Activated CD8-positive, alpha-beta memory T cell treated with anti-CD3 and anti-CD28 coated beads, Interleukin-2, amount 50 U/mL, for 4 hours (primary cell): ENCODE measurements around the gene TRAK2.
"Not testable (repeated sequence)": the region's sequence is repeated elsewhere in the genome, so short reads cannot be mapped to it uniquely, and the experiment has no call there.

Experiments used
- DNase-seq: peaks from one replicate; pipeline ENCODE4 v3.0.0-alpha.2; 2020

Gene TRAK2, protein sequence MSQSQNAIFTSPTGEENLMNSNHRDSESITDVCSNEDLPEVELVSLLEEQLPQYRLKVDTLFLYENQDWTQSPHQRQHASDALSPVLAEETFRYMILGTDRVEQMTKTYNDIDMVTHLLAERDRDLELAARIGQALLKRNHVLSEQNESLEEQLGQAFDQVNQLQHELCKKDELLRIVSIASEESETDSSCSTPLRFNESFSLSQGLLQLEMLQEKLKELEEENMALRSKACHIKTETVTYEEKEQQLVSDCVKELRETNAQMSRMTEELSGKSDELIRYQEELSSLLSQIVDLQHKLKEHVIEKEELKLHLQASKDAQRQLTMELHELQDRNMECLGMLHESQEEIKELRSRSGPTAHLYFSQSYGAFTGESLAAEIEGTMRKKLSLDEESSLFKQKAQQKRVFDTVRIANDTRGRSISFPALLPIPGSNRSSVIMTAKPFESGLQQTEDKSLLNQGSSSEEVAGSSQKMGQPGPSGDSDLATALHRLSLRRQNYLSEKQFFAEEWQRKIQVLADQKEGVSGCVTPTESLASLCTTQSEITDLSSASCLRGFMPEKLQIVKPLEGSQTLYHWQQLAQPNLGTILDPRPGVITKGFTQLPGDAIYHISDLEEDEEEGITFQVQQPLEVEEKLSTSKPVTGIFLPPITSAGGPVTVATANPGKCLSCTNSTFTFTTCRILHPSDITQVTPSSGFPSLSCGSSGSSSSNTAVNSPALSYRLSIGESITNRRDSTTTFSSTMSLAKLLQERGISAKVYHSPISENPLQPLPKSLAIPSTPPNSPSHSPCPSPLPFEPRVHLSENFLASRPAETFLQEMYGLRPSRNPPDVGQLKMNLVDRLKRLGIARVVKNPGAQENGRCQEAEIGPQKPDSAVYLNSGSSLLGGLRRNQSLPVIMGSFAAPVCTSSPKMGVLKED

GRCh38 chr2:201451292-201452057 is at the start of gene TRAK2, which contains the start of gene STRADB:
Gene TRAK2, minus strand, starts transcription at chr2:201451458. Its CDS starts 30,951 bp downstream, at chr2:201420507.
Gene STRADB, plus strand, starts transcription at chr2:201451740. Its CDS starts 3,101 bp downstream, at chr2:201454841.
- DNase-seq: peak; percentile 95

DNA sequence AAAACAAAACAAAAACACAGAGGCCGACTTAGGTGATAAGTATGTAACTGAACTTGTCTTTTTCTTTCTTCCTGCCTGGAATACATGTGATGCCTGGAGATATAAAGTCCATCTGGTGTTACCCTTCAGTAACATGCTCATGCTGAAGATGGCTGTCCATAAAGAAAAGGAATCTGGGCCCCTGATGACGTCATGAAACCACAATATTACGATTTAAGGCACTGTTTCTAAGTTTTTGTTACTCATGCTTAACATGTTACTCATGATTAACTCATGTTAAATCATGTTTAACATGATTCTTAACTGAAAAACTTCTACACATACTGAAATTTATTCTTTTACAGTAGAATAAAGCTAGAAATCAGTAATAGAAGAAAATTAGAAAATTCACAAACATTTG is 49.3 kb upstream of the TRAK2 start:
- no peak for DNase-seq

DNA sequence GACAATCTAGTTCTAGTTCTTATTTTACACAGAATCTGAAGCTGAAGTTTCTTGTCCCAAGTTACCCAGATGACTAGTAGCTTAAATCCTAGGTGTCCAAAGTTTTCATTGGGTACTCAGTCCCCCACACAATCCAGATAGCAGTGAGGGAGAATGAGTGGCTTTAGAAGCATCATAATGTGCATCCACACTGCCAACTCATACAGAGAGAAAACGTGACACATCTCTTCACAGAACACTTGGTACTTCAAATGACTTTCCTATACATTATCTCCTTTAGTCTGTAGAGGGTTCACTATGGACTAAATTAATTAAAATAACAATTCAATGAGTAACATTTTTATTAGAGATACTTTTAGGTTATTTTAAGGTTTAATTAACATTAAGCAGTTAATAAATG is 45.5 kb upstream of the TRAK2 start:
- DNase-seq: no peak

GRCh38 chr2:201490291-201490690 is 39.0 kb upstream of the TRAK2 start:
- no peak for DNase-seq

- DNase-seq: no peak
Observed at GRCh38 chr2:201484805-201485204, 33.5 kb upstream of the TRAK2 start.

GRCh38 chr2:201483758-201484157 is 32.5 kb upstream of the TRAK2 start:
- not testable (repeated sequence) for DNase-seq

DNA sequence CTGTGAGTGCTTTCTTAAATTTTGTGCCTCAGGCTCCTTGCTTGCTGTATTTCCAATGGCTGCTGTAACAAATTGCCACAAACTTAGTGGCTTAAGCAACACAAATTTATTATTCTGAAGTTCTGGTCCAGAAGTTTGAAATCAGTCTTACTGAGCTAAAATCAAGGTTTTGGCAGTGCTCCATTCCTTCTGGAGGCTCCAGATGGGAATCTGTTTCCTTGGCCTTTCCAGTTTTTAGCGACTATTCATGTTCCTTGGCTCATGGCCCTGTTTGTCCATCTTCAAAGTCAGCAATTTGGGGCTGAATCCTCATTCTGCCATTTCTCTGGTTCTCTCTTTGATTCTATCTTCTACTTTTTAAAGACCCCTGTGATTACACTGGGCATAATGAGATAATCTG is 32.1 kb upstream of the TRAK2 start:
- no peak for DNase-seq

GRCh38 chr2:201482543-201482942 is 31.3 kb upstream of the TRAK2 start:
- no peak for DNase-seq

DNA sequence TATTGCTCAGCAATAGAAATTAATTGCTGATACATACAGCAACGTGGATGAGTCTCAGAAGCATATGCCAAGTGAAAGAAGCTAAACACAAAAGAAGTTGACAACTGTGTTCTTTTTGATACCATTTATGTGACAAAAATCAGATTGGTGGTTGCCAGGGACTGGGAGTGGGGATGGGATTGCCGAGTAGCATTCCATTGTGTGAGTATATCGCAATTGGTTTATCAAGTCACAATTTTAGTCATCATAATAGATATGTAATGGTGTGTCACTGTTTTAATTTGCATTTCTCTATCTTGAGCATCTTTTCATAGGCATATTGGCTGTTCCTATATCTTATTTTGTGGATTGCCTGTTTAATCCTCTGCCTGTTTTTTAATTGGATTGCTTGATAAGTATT is 21.2 kb upstream of the TRAK2 start:
- no peak for DNase-seq

DNA sequence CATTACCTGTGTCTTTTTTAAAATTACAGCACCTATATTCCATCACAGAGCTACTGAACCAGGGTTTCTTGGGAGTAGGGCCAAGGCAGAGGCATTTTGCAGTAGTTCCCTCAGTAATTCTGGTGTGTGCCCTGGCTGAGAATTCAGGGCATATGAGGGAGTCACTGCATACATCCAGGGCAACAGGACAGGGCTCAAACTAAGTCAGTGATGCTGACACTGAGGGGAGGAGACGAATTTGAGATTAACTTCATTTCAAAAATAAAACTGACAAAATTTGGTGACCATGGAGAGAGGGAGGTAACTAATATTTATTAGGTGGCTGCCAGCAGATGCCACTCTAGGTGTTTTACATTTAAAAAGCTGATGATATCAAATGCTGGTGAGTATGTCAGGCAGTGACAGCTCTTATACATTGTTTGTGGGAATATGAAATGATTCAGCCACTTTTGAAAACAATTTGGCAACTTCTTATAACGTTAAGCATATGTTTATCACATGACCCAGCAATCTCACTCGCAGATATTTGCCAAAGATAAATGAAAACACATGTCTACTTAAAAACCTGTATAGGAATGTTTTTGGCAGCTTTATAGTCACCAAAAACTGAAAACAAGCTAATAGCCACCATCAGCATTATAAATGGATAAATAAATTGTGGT is 20.6 kb upstream of the TRAK2 start:
- no peak for DNase-seq

DNA sequence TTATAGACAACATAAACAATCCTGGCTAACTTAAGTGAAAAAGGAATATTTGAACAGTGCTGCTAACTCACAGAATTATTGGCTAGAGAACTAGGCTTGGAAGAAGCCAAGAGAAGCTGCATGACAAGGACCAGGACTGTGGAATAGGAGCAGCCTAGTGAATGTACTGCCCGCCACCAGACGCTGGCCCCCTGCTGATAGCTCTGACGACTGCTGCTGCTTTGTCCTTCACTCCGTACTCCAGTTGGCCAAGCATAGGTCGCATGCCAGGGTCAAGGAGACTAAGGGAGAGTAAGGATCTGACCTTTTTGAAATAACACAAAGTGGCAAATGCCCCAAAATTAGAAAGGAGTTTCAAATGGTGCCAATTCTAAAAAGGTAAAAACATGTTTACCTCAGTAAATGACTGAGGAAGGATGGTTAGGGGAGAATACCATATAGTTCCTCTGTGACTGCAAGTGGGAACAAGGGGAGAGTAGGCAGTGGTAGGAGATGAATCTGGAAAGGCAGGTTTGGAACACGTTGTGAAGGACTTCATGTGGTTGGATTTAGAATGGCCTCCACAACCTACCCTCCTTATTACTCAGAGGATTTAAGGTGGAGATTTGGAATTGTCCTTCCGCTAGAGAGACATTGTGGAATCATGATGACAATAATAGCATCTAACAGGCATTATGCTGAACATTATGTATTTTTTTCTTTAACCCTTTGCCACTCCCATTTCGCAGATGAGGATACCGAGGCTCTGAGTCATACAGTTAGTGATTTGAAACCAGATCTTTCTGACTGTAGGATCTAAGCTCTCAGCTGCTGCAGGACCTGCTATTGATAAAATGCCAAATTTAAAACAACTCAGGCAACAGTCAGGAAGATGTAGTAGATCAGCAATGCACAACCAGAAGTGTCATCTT is 19.8 kb upstream of the TRAK2 start:
- DNase-seq: no peak

DNA sequence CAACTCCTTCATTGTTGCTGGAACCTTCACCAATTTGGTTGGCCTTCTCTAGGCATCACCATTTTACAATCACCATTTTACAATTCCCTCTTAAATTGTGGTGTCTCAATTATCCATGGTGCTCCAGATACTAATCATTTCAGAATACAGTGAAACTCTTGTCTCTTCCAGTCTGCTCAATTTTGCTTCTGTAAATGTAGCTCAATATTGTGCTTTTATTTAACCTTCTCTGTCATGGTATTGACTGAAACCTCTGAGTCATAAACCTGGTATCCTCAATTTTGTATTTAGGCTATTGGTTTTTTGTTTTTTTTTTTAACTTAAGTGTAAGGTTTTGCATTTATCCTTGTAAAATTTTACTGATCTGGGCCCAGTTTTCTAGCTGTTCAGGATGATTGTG is 16.4 kb upstream of the TRAK2 start:
- DNase-seq: no peak

- DNase-seq: no peak
Observed at GRCh38 chr2:201466050-201466675, 14.9 kb upstream of the TRAK2 start.

DNA sequence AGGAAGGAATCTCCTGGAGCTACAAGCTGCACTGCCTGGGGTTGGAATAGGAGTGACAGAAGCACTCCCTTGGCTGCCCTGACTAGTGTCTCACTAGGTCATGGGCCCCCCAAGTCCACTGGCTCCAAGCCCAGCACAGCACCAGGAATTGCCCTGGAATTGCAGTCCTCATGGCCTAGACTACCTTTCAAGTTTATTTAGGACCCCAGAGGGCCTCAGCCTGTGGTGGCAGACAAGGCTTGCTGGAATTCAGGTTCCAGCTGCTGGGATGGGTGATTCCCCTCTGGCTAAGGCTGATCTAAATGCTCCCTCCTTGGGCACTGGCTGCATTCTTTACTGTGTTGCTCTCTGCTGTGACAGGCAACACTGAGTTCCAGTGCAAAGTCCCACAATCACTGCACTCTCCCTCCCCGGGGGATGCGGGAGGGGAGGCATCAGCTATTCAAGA is 14.3 kb upstream of the TRAK2 start:
- no peak for DNase-seq

DNA sequence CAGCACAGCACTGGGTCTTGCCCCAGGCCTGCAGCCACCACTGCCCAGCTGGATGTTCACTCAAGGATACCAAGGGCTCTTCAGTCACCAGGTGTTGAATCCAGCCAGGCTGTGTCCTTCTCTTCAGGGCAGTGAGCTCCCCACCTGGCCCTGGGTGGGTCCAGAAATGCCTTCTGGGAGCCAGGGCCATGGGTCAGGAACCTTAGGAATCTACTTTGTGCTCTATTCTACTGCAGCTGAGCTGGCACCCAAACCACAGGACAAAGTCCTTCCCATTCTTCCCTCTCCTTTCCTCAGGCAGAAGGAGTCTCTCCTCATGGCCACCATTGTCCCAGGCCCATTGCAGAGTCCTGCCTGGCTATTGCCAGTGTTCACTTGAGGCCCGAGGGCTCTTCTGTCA is 13.3 kb upstream of the TRAK2 start:
- no peak for DNase-seq

DNA sequence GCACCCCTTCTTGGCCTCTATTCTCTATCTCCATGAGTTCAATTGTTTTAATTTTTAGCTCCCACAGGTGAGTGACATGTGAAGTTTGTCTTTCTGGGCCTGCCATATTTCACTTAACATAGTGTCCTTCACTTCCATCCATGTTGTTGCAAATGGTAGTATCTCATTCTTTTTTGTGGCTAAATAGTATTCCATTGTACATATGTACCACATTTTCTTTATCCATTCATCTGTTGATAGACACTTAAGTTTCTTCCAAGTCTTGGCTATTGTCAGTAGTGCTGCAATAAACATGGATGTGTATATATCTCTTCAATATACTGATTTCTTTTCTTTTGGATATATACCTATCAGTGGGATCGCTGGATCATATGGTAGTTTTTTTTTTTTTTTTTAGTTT is 9.3 kb upstream of the TRAK2 start:
- DNase-seq: no peak

DNA sequence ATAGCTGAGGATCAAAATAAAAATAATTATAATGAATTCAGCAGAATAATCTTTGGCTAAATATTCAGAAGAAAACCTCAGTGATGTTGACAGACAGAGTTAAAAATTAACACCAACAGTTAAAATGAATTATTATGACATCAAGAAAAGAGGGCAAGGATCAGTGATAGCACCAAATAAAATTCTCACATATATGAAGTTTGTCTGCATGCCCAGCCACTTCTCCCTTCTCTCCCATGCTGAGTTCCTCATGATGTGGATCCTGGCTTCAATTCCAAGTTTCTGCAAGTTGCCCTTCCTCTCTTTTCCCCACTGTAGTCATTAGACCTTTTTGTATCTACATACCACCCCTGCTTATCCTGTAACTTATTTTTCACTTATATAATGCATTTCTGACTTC is 7.1 kb upstream of the TRAK2 start:
- no peak for DNase-seq

DNA sequence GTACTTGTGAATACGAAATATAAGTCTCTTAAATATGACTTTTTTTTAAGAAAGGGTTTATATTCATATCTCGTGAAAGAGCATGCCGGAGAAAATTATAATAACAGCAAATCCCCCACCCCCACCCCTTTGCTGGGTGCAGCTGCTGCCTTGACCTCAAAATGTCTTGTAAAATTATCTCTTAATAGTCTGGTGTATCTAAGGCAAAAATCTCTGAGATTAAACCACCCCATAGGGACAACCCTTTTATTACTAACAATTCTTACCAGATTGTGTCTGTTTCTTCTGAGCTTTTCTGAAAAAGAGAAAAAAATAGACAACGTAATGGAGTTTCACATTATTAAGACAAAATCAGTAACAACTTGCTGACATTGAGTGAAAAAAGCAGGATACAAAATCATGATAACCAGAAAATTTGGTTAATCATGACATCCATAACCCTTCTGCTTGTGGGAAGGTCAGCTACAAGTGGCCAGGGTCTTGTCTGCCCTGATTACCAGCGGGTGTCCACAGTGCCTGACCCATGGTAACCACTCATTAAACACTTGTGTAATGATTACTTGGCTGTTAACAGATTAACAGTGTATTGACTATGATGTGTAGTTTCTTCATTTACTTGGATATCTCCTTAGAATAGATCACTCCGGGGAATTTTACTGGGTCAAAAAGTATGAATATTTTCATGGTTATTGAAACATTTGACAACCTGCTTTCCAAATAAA is 1.8 kb upstream of the TRAK2 start:
- no peak for DNase-seq

GRCh38 chr2:201452058-201452921 is 1.0 kb upstream of the TRAK2 start:
- no peak for DNase-seq
